HCT116 (cell line): ENCODE data around the gene NCLN. TPM values are rescaled to one million over a fixed set of nuclear protein-coding genes. Genes with fewer than 3 reads are reported as not detected.

Experiments used
- ATAC-seq: fragments of 200-7000 bp; cut with Tn5 transposase; 2 replicates; pipeline ENCODE4 v1.9.1; 2020; ENCODE audit warnings: mild to moderate bottlenecking, moderate library complexity
- BruUV-seq: library from RNA; stranded (reverse); fragments of 400-500 nt; replicated peaks from 2 replicates; lab custom pipeline; 2021; lab: Mats Ljungman, UMichigan
- CTCF ChIA-PET: fragments of 300-600 bp; sonication (Branson Sonifier 250); formaldehyde crosslinking; loops from one replicate; lab custom pipeline; 2021; ENCODE audit warnings: antibody characterized with exemption; lab: Charles Lee
- POLR2A ChIA-PET: fragments of 300-600, 350-600 bp; sonication (Branson Sonifier 250); formaldehyde crosslinking; loops from one replicate; lab custom pipeline; 2021; ENCODE audit warnings: antibody characterized with exemption; lab: Charles Lee
- RAD21 ChIA-PET, 2 experiments: fragments of 300-600 bp; sonication (Branson Sonifier 250); formaldehyde crosslinking; loops; one replicate each; lab custom pipeline; 2023; ENCODE audit warnings: low total read pairs in 2 of 2; ENCODE audit not compliant: uncharacterized antibody in 2 of 2, unreplicated experiment in 2 of 2, low non-redundant PET in 1 of 2; lab: Charles Lee
- DNase-seq: peaks from one replicate; pipeline ENCODE4 v3.0.0-alpha.2; 2010; ENCODE audit warnings: low read depth, low spot score
- H2AFZ ChIP-seq: fragments of 200-600 bp; shearing (Covaris generic), sonication (generic); 2 replicates; pipeline ENCODE4 v1.6.1; 2017; ENCODE audit warnings: low read depth, mixed run types, mixed read lengths, antibody characterized with exemption, low read length; ENCODE audit not compliant: poor library complexity, severe bottlenecking
- H3K27ac ChIP-seq: 2 replicates; pipeline ENCODE4 v1.5.1; 2012; ENCODE audit warnings: low read depth, low read length
- H3K27me3 ChIP-seq: fragments of 200-600 bp; sonication (generic); 2 replicates; pipeline ENCODE4 v1.6.1; 2016; ENCODE audit warnings: mixed run types, low read length, mixed read lengths; ENCODE audit not compliant: insufficient read depth
- H3K36me3 ChIP-seq, 2 experiments: fragments of 200-500 bp in 1 of 2; fragments of 200-600 bp in 1 of 2; sonication (Bioruptor generic) in 1 of 2; sonication (generic) in 1 of 2; 2 replicates each; pipeline versions ENCODE4 v1.5.1 to v1.6.1; 2014 to 2016; ENCODE audit warnings: low read length in 2 of 2, inconsistent platforms in 1 of 2, mixed read lengths in 1 of 2, mixed run types in 1 of 2; ENCODE audit not compliant: insufficient read depth in 2 of 2, control insufficient read depth in 1 of 2
- H3K4me1 ChIP-seq, 2 experiments: fragments of 200-600 bp in 1 of 2; sonication (generic) in 1 of 2; 2 replicates each; pipeline versions ENCODE4 v1.5.1 to v1.6.1; 2012 to 2017; ENCODE audit warnings: low read length in 2 of 2, inconsistent platforms in 1 of 2, mild to moderate bottlenecking in 1 of 2, mixed read lengths in 1 of 2, mixed run types in 1 of 2, moderate library complexity in 1 of 2; ENCODE audit not compliant: insufficient read depth in 2 of 2, control insufficient read depth in 1 of 2
- H3K4me2 ChIP-seq: fragments of 200-600 bp; sonication (generic); 2 replicates; pipeline ENCODE4 v1.6.1; 2017; ENCODE audit warnings: mixed run types, low read length, mixed read lengths
- H3K4me3 ChIP-seq, 2 experiments: fragments of 200-600 bp in 1 of 2; sonication (generic) in 1 of 2; replicated peaks in 1 of 2; 2 replicates each; pipeline ENCODE4 v1.5.1; 2011 to 2016; ENCODE audit warnings: low read length in 2 of 2, control low read depth in 1 of 2, low read depth in 1 of 2, mild to moderate bottlenecking in 1 of 2, mixed read lengths in 1 of 2, mixed run types in 1 of 2
- H3K79me2 ChIP-seq: fragments of 200-600 bp; sonication (generic); 2 replicates; pipeline ENCODE4 v1.6.1; 2017; ENCODE audit warnings: mild to moderate bottlenecking, mixed run types, low read length, moderate library complexity, mixed read lengths; ENCODE audit not compliant: insufficient read depth
- H3K9ac ChIP-seq: fragments of 200-600 bp; sonication (generic); 2 replicates; pipeline ENCODE4 v1.6.1; 2016; ENCODE audit warnings: low read length, mixed read lengths
- H3K9me2 ChIP-seq: fragments of 200-600 bp; sonication (generic), shearing (Covaris generic); 2 replicates; pipeline ENCODE4 v1.6.1; 2017; ENCODE audit warnings: mixed run types, mild to moderate bottlenecking, moderate library complexity; ENCODE audit not compliant: insufficient read depth
- H3K9me3 ChIP-seq, 2 experiments: fragments of 200-500 bp in 1 of 2; fragments of 200-600 bp in 1 of 2; sonication (Bioruptor generic) in 1 of 2; sonication (generic) in 1 of 2; 2 replicates each; pipeline ENCODE4 v1.6.1; 2014 to 2017; ENCODE audit warnings: low read length in 2 of 2, mixed read lengths in 2 of 2, inconsistent platforms in 1 of 2, low read depth in 1 of 2, mild to moderate bottlenecking in 1 of 2, mixed run types in 1 of 2, moderate library complexity in 1 of 2; ENCODE audit not compliant: control insufficient read depth in 1 of 2, insufficient read depth in 1 of 2
- H4K20me1 ChIP-seq: fragments of 200-600 bp; sonication (generic), shearing (Covaris generic); 2 replicates; pipeline ENCODE4 v1.6.1; 2017; ENCODE audit warnings: mixed run types, mild to moderate bottlenecking, moderate library complexity; ENCODE audit not compliant: insufficient read depth
- CBX3 ChIP-seq: IDR thresholded peaks from 2 replicates; pipeline ENCODE4 v1.6.1; 2012; ENCODE audit warnings: low read depth
- CEBPB ChIP-seq: IDR thresholded peaks from 2 replicates; pipeline ENCODE4 v1.6.1; 2012; ENCODE audit warnings: low read depth
- CTCF ChIP-seq, 3 experiments: fragments of 200-600 bp in 1 of 3; sonication (generic) in 1 of 3; IDR thresholded peaks in 2 of 3; conservative IDR thresholded peaks in 1 of 3; 2 replicates each; pipeline ENCODE4 v1.5.1; 2012 to 2017; ENCODE audit warnings: low read depth in 2 of 3, low read length in 2 of 3, antibody characterized with exemption in 1 of 3, borderline replicate concordance in 1 of 3, control low read depth in 1 of 3, mild to moderate bottlenecking in 1 of 3, mixed read lengths in 1 of 3, mixed run types in 1 of 3, moderate library complexity in 1 of 3; ENCODE audit not compliant: insufficient read depth in 1 of 3
- ELF1 ChIP-seq: IDR thresholded peaks from 2 replicates; pipeline ENCODE4 v1.6.1; 2012; ENCODE audit warnings: low read depth, borderline replicate concordance
- EZH2 ChIP-seq: fragments of 200-600 bp; sonication (generic); IDR thresholded peaks from 2 replicates; pipeline ENCODE4 v1.6.1; 2017; ENCODE audit warnings: antibody characterized with exemption, mixed run types
- EZH2phosphoT487 ChIP-seq: fragments of 200-600 bp; IDR thresholded peaks from 2 replicates; pipeline ENCODE4 v1.6.1; 2018; ENCODE audit warnings: antibody characterized with exemption, borderline replicate concordance
- JUND ChIP-seq: IDR thresholded peaks from 2 replicates; pipeline ENCODE4 v1.6.1; 2012
- POLR2A ChIP-seq: IDR thresholded peaks from 2 replicates; pipeline ENCODE4 v1.7.0; 2011; ENCODE audit warnings: borderline replicate concordance; ENCODE audit not compliant: insufficient read depth, insufficient read length; ENCODE audit errors: extremely low read depth
- RAD21 ChIP-seq: IDR thresholded peaks from 2 replicates; pipeline ENCODE4 v1.6.1; 2012; ENCODE audit warnings: low read depth, mild to moderate bottlenecking
- SP1 ChIP-seq: IDR thresholded peaks from 2 replicates; pipeline ENCODE4 v1.6.1; 2012; ENCODE audit warnings: low read depth
- ZFX ChIP-seq: fragments of 450-650 bp; IDR thresholded peaks from 2 replicates; pipeline ENCODE4 v1.6.1; 2017
- intact Hi-C: fragments of 100-400 bp; cut with micrococcal nuclease; formaldehyde crosslinking; loops from 2 replicates; pipeline ENCODE4 v1.10.0; 2022
- total RNA-seq: library from RNA; stranded (reverse); gene quantifications from one replicate; pipeline ENCODE4 v1.2.1, GENCODE V29; 2021; ENCODE audit not compliant: unreplicated experiment
- TF ChIP-seq, protein P1 (sequence below): IDR thresholded peaks from 2 replicates; pipeline ENCODE4 v1.6.1; 2012
- TF ChIP-seq, protein P2 (sequence below): IDR thresholded peaks from 2 replicates; pipeline ENCODE4 v1.6.1; 2012; ENCODE audit warnings: low read depth
- TF ChIP-seq, protein P3 (sequence below): IDR thresholded peaks from 2 replicates; pipeline ENCODE4 v1.6.1; 2012

NCLN gene
- total RNA-seq, 1 experiment from 2014 or later = 119 TPM

DNA sequence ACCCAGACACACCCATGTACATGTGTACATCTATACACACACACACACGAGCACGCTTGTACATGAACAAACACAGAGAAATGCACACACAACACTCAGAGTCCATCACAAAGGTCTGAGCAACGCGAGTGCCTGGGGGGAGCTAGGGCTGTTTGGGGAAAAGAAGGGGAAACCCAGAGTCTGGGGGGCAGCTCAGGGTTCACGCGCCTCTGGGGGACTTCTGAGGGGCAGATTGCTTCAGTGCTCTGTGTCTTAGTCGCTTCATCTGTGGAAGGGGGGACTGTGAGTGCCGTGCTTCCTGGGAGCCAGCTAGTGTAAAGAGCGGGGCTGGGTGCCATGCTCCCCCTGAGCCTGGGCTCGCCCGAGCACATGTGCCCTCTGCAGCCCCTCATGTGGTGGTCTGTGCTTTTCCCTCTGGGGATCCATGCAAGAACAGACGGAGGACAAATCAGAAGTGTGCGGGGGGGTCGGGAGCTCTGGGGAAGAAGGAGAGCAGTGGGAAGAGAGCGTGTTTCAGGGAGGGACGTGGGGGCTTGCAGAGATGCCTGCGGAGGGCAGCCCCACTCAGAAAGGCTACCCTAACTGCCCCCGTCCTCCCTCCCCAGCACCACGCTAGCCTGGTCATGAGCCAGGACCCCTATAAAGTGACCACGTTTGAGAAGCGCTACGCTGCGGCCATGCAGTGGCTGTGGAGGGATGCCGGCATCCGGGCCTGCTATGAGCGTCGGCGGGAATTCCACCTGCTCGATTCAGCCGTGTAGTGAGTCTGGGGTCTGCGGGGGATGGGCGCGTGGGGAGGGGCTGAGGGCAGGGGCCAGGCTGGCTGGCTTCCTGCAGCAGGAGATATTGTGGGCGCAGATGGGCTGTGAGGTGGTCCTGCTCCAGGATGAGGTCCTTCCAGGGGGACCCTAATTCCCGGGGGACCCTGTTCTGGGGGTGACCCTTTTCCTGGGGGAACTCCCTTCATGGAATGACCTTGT, 35.9 kb upstream of the NCLN start (continued):
- no peak for TF ChIP-seq EZH2
- TF ChIP-seq POLR2A = no peak
- no peak for TF ChIP-seq CBX3
- no peak for TF ChIP-seq ELF1
- TF ChIP-seq SP1 = no peak
- TF ChIP-seq CTCF (IDR thresholded peaks at IDR 0.05 in 2 of 3, conservative IDR thresholded peaks at IDR 0.05 in 1 of 3; ENCODE audit: borderline replicate concordance in 1 of 3, insufficient read depth in 1 of 3, low read depth in 2 of 3, low read length in 2 of 3) = no peak

- H3K4me1 ChIP-seq = peaks cover 0 to 10% of the 10 kb centered on the region in 2 experiments; a peak in 3 of 4 replicates
- H4K20me1 ChIP-seq = no peaks in the 10 kb centered on the region
- no TSS peak for BruUV-seq
- ChIA-PET CTCF (no interaction called here), RAD21 (no interaction called here), POLR2A (no interaction called here)
- H3K4me3 ChIP-seq = no peak overlapping the region
- no peaks in the 10 kb centered on the region for H3K9me2 ChIP-seq
- no peaks in the 10 kb centered on the region for H3K36me3 ChIP-seq
- H3K4me2 ChIP-seq = no peak overlapping the region
- H3K79me2 ChIP-seq = no peaks in the 10 kb centered on the region
- intact Hi-C loops = no loop called here
- H3K27me3 ChIP-seq = no peaks in the 10 kb centered on the region
- ATAC-seq = no peak
- no peak overlapping the region for H2AFZ ChIP-seq
- no peak for DNase-seq
- H3K9ac ChIP-seq = no peak overlapping the region
- no peaks in the 10 kb centered on the region for H3K9me3 ChIP-seq
- H3K27ac ChIP-seq = no peak overlapping the region
- TF ChIP-seq, protein P1, sequence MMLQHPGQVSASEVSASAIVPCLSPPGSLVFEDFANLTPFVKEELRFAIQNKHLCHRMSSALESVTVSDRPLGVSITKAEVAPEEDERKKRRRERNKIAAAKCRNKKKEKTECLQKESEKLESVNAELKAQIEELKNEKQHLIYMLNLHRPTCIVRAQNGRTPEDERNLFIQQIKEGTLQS = no peak
- TF ChIP-seq, protein P2, sequence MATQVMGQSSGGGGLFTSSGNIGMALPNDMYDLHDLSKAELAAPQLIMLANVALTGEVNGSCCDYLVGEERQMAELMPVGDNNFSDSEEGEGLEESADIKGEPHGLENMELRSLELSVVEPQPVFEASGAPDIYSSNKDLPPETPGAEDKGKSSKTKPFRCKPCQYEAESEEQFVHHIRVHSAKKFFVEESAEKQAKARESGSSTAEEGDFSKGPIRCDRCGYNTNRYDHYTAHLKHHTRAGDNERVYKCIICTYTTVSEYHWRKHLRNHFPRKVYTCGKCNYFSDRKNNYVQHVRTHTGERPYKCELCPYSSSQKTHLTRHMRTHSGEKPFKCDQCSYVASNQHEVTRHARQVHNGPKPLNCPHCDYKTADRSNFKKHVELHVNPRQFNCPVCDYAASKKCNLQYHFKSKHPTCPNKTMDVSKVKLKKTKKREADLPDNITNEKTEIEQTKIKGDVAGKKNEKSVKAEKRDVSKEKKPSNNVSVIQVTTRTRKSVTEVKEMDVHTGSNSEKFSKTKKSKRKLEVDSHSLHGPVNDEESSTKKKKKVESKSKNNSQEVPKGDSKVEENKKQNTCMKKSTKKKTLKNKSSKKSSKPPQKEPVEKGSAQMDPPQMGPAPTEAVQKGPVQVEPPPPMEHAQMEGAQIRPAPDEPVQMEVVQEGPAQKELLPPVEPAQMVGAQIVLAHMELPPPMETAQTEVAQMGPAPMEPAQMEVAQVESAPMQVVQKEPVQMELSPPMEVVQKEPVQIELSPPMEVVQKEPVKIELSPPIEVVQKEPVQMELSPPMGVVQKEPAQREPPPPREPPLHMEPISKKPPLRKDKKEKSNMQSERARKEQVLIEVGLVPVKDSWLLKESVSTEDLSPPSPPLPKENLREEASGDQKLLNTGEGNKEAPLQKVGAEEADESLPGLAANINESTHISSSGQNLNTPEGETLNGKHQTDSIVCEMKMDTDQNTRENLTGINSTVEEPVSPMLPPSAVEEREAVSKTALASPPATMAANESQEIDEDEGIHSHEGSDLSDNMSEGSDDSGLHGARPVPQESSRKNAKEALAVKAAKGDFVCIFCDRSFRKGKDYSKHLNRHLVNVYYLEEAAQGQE = no peak
- TF ChIP-seq ELF1 (no peak), SP1 (no peak), EZH2phosphoT487 (no peak), CEBPB (no peak), JUND (no peak), ZFX (no peak), POLR2A (no peak), CTCF (IDR thresholded peaks at IDR 0.05 in 2 of 3, conservative IDR thresholded peaks at IDR 0.05 in 1 of 3; ENCODE audit: borderline replicate concordance in 1 of 3, insufficient read depth in 1 of 3, low read depth in 2 of 3, low read length in 2 of 3) (no peak), RAD21 (no peak)
- TF ChIP-seq, protein P3, sequence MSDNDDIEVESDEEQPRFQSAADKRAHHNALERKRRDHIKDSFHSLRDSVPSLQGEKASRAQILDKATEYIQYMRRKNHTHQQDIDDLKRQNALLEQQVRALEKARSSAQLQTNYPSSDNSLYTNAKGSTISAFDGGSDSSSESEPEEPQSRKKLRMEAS = no peak
Observed at GRCh38 chr19:3150739-3151329, 34.9 kb upstream of the NCLN start.
